Measurements from ENCODE around the gene SLC18A2. TPM values are rescaled to one million over a fixed set of nuclear protein-coding genes. Genes with fewer than 3 reads are reported as not detected.

Gene SLC18A2
- total RNA-seq, 2 donors from 2014 or later: 0.24 TPM

DNA sequence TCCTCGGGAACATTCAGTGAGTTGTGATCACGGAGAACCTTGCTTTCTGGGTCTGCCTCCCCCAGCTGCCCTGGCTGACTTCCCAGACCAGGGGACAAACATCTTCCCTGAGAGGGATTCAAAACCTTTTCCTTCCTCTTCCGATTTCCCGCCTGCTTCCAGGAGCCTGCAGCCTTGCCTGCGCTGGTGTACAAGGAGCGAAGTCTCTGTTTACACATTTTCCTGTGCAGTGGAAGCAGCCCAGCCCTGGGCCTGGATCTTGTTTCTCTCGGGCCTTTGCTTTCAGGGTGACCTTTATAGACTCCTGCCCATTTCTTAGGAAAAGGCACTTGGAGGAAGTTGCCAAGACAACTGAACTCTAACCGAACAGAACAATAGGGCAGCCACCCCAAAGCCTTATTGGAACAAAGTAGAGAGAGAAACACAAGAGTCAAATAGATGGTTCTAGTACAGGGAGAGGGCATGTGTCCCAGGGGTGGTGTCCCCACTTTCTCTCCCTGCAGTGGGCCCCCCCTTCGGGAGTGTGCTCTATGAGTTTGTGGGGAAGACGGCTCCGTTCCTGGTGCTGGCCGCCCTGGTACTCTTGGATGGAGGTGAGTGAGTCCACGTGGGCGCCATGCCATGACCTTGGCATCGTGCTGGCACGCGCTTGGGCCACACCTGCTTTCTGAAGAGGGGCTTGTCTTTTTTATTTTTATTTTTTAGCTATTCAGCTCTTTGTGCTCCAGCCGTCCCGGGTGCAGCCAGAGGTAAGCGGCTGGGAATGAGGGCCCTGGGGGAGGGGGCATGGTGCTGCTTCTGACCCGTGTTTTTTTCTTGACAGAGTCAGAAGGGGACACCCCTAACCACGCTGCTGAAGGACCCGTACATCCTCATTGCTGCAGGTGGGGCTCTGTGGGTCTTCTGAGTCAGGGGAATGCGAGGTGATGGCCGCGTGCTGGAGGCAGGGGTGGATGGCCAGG, 14.1 kb downstream of the SLC18A2 start:
- 90% methylated on average over 4 to 26 of the region's 26 CpGs for WGBS, 2 experiments (ENCODE audit: insufficient coverage in 1 of 2, insufficient read length in 1 of 2)
- peaks cover 10% of the 10 kb centered on the region for H3K4me1 Mint-ChIP-seq

DNA sequence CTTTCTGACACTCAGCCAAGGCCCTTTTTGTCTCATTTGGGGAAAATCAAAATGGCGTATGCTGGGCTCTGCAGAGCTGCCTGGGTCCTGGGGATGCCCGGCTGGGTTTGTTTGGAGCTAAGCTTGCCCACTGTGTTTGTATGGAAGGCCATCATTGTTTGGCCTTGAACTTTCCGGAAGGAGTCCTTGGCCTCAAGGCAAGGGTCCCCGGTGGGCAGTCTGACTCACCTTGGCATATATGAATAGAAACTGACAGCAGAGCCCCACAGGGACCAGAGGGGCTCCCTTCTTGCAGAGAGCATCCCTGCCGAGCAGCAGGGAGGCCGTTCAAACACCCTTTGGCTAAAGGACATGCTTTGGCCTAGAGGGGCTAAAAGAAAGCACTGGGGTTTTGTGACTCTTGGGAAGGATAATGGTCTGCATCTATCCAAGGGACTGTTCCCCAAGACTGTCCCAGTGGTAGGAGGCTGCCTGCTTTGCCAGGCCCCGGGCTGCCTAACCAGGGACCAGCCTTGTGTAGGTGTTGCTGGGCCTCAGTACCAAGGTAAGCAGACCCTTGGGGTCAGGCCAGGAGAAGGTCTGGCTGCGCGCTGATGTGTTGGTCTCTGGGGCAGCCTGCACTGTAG, 15.0 kb downstream of the SLC18A2 start:
- no peak for TF ChIP-seq CTCF (conservative IDR thresholded peaks at IDR 0.05)
- Histone ChIP-seq H3K27me3 (ENCODE audit: control insufficient read depth, insufficient read depth, low read length, poor library complexity, severe bottlenecking) (no peaks in the 10 kb centered on the region), H3K9ac (ENCODE audit: extremely low read depth, low read length, poor library complexity, severe bottlenecking) (no peak overlapping the region), H3K4me3 (ENCODE audit: low read length) (no peak overlapping the region), H3K4me1 (ENCODE audit: control insufficient read depth, insufficient read depth, low read length) (peaks cover 7% of the 10 kb centered on the region), H3K36me3 (ENCODE audit: control insufficient read depth, insufficient read depth, low read length) (no peaks in the 10 kb centered on the region), H3K9me3 (ENCODE audit: control insufficient read depth, low read length) (no peaks in the 10 kb centered on the region), H3K27ac (ENCODE audit: low read depth, low read length) (no peak overlapping the region)
- no peak for DNase-seq
- WGBS, 2 experiments (ENCODE audit: insufficient coverage in 1 of 2, insufficient read length in 1 of 2): 96% methylated on average over 6 to 9 of the region's 9 CpGs
- Mint-ChIP-seq H3K27ac (no peak overlapping the region), H3K9me3 (no peaks in the 10 kb centered on the region), H3K27me3 (ENCODE audit: insufficient read depth) (peaks cover 4% of the 10 kb centered on the region), H3K36me3 (ENCODE audit: low read depth) (no peaks in the 10 kb centered on the region), H3K4me3 (no peak overlapping the region), H3K4me1 (peaks cover 17% of the 10 kb centered on the region)

More for the DNA sequence above, 14.1 kb downstream of the SLC18A2 start:
- Histone ChIP-seq H3K9ac (ENCODE audit: extremely low read depth, low read length, poor library complexity, severe bottlenecking) (no peak overlapping the region), H3K4me1 (ENCODE audit: control insufficient read depth, insufficient read depth, low read length) (no peaks in the 10 kb centered on the region), H3K27me3 (ENCODE audit: control insufficient read depth, insufficient read depth, low read length, poor library complexity, severe bottlenecking) (no peaks in the 10 kb centered on the region), H3K4me3 (ENCODE audit: low read length) (no peak overlapping the region), H3K27ac (ENCODE audit: low read depth, low read length) (no peak overlapping the region), H3K9me3 (ENCODE audit: control insufficient read depth, low read length) (no peaks in the 10 kb centered on the region), H3K36me3 (ENCODE audit: control insufficient read depth, insufficient read depth, low read length) (no peaks in the 10 kb centered on the region)
- DNase-seq: no peak
- no peak overlapping the region for H3K4me3 Mint-ChIP-seq
- no peak for TF ChIP-seq CTCF (conservative IDR thresholded peaks at IDR 0.05)
- no peak overlapping the region for H3K27ac Mint-ChIP-seq
- no peaks in the 10 kb centered on the region for H3K36me3 Mint-ChIP-seq (ENCODE audit: low read depth)
- H3K27me3 Mint-ChIP-seq (ENCODE audit: insufficient read depth): peaks cover 4% of the 10 kb centered on the region
- no peaks in the 10 kb centered on the region for H3K9me3 Mint-ChIP-seq

DNA sequence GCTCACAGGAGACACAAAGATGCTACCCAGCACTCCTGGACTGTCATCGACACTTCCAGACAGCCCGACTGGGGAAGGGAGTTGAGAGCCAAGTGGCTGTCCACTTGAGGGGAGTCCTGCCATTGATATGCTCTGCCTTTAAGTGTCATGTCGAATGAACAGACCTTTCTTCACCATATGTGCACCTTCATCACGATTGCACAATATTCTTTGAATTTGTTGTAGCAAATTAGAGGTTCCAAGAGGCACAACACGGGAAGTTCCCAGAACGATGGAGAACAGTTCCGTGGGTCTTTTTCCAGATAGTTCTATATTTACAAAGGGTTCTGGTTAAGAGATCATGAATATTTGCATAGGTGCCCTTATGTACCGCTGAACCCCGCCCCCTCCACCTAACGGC, 16.0 kb downstream of the SLC18A2 start:
- no peak overlapping the region for H3K4me3 Mint-ChIP-seq
- no peaks in the 10 kb centered on the region for H3K36me3 Mint-ChIP-seq (ENCODE audit: low read depth)
- no peak overlapping the region for H3K27ac Mint-ChIP-seq
- DNase-seq: no peak
- H3K27me3 Mint-ChIP-seq (ENCODE audit: insufficient read depth): peaks cover 4% of the 10 kb centered on the region
- Histone ChIP-seq H3K27me3 (ENCODE audit: control insufficient read depth, insufficient read depth, low read length, poor library complexity, severe bottlenecking) (no peaks in the 10 kb centered on the region), H3K4me3 (ENCODE audit: low read length) (no peak overlapping the region), H3K9me3 (ENCODE audit: control insufficient read depth, low read length) (no peaks in the 10 kb centered on the region), H3K4me1 (ENCODE audit: control insufficient read depth, insufficient read depth, low read length) (peaks cover 7% of the 10 kb centered on the region), H3K9ac (ENCODE audit: extremely low read depth, low read length, poor library complexity, severe bottlenecking) (no peak overlapping the region), H3K27ac (ENCODE audit: low read depth, low read length) (no peak overlapping the region), H3K36me3 (ENCODE audit: control insufficient read depth, insufficient read depth, low read length) (no peaks in the 10 kb centered on the region)
- no peak for TF ChIP-seq CTCF (conservative IDR thresholded peaks at IDR 0.05)
- WGBS, 2 experiments (ENCODE audit: insufficient coverage in 1 of 2, insufficient read length in 1 of 2): 84% methylated on average over 7 to 10 of the region's 10 CpGs
- no peaks in the 10 kb centered on the region for H3K9me3 Mint-ChIP-seq
- H3K4me1 Mint-ChIP-seq: peaks cover 17% of the 10 kb centered on the region

Data from endodermal cell (in vitro differentiated cells).